ENCODE results near the gene FRMD4A. TPM values are rescaled to one million over a fixed set of nuclear protein-coding genes. Genes with fewer than 3 reads are reported as not detected.

The FRMD4A gene
- total RNA-seq, 1 donor from 2014 or later: 20.2 TPM

- H3K9me3 Mint-ChIP-seq: no peaks in the 10 kb centered on the region
- H3K4me2 ChIP-seq: no peak overlapping the region
- no peaks in the 10 kb centered on the region for H3K4me1 ChIP-seq
- no peaks in the 10 kb centered on the region for H3K9me3 ChIP-seq (ENCODE audit: low read depth)
- H4K20me1 ChIP-seq (ENCODE audit: low read depth): no peaks in the 10 kb centered on the region
- H3K27ac ChIP-seq: no peak overlapping the region
- H3K4me1 Mint-ChIP-seq: peaks cover 40% of the 10 kb centered on the region
- H3K4me3 ChIP-seq: no peak overlapping the region
- no peak overlapping the region for H3K9ac ChIP-seq
- H3K27ac Mint-ChIP-seq: no peak overlapping the region
- no peak overlapping the region for H2AFZ ChIP-seq (replicated peaks)
- H3K27me3 Mint-ChIP-seq (ENCODE audit: insufficient read depth, low read depth): peaks cover 5% of the 10 kb centered on the region
- H3K36me3 ChIP-seq: no peaks in the 10 kb centered on the region
- no peaks in the 10 kb centered on the region for H3K36me3 Mint-ChIP-seq
- no peak overlapping the region for H3K4me3 Mint-ChIP-seq
- H3K79me2 ChIP-seq (ENCODE audit: low read depth): no peaks in the 10 kb centered on the region
- no peaks in the 10 kb centered on the region for H3K27me3 ChIP-seq
- H3F3A ChIP-seq (ENCODE audit: low read depth): no peaks in the 10 kb centered on the region
- TF ChIP-seq EZH2phosphoT487 (IDR thresholded peaks at IDR 0.05) (no peak), EZH2 (IDR thresholded peaks at IDR 0.05) (no peak)
- TF ChIP-seq, protein P1, sequence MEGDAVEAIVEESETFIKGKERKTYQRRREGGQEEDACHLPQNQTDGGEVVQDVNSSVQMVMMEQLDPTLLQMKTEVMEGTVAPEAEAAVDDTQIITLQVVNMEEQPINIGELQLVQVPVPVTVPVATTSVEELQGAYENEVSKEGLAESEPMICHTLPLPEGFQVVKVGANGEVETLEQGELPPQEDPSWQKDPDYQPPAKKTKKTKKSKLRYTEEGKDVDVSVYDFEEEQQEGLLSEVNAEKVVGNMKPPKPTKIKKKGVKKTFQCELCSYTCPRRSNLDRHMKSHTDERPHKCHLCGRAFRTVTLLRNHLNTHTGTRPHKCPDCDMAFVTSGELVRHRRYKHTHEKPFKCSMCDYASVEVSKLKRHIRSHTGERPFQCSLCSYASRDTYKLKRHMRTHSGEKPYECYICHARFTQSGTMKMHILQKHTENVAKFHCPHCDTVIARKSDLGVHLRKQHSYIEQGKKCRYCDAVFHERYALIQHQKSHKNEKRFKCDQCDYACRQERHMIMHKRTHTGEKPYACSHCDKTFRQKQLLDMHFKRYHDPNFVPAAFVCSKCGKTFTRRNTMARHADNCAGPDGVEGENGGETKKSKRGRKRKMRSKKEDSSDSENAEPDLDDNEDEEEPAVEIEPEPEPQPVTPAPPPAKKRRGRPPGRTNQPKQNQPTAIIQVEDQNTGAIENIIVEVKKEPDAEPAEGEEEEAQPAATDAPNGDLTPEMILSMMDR (IDR thresholded peaks at IDR 0.05): no peak
- no peak for DNase-seq (ENCODE audit: low spot score)
Observed at GRCh38 chr10:14196113-14196512, 134.6 kb downstream of the FRMD4A start.

DNA sequence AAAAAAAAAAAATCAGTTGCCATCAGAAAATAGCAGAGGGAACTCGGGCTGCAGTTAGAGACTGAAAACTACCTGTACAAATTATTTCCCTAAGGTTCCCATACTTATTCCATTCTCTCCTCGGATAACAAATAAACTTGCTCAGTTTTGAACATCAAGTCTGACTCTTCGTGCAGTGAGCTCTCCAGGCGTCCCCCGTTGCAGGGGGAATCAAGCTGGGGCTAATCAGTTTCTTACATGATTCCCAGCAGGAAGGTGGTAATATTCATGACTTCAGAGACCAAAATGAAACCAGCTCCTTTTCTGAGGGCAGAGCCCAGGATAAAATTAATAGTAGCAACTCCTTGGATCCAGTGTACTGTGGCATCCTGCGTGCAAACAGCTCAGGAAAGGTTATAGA lies 135.3 kb downstream of the FRMD4A start:
- peaks cover 42% of the 10 kb centered on the region for H3K4me1 Mint-ChIP-seq
- no peaks in the 10 kb centered on the region for H3K36me3 ChIP-seq
- H3K4me1 ChIP-seq: no peaks in the 10 kb centered on the region
- no peak overlapping the region for H3K27ac ChIP-seq
- no peak overlapping the region for H3K9ac ChIP-seq
- TF ChIP-seq EZH2phosphoT487 (IDR thresholded peaks at IDR 0.05): no peak
- TF ChIP-seq EZH2 (IDR thresholded peaks at IDR 0.05): no peak
- TF ChIP-seq, protein P1 (IDR thresholded peaks at IDR 0.05): no peak
- no peaks in the 10 kb centered on the region for H4K20me1 ChIP-seq (ENCODE audit: low read depth)
- H3F3A ChIP-seq (ENCODE audit: low read depth): no peaks in the 10 kb centered on the region
- no peaks in the 10 kb centered on the region for H3K9me3 ChIP-seq (ENCODE audit: low read depth)
- H3K79me2 ChIP-seq (ENCODE audit: low read depth): no peaks in the 10 kb centered on the region
- H2AFZ ChIP-seq (replicated peaks): no peak overlapping the region
- no peaks in the 10 kb centered on the region for H3K27me3 ChIP-seq
- peaks cover 2% of the 10 kb centered on the region for H3K27me3 Mint-ChIP-seq (ENCODE audit: insufficient read depth, low read depth)
- H3K4me3 ChIP-seq: no peak overlapping the region
- no peaks in the 10 kb centered on the region for H3K9me3 Mint-ChIP-seq
- no peak for DNase-seq (ENCODE audit: low spot score)
- no peaks in the 10 kb centered on the region for H3K36me3 Mint-ChIP-seq
- H3K4me2 ChIP-seq: no peak overlapping the region
- peak overlapping the region; percentile 30 for H3K4me3 Mint-ChIP-seq
- H3K27ac Mint-ChIP-seq: peak overlapping the region; percentile 71

GRCh38 chr10:14192746-14193145 lies 138.0 kb downstream of the FRMD4A start:
- Mint-ChIP-seq H3K36me3 (no peaks in the 10 kb centered on the region), H3K4me1 (peaks cover 48% of the 10 kb centered on the region), H3K9me3 (no peaks in the 10 kb centered on the region), H3K27ac (no peak overlapping the region), H3K27me3 (ENCODE audit: insufficient read depth, low read depth) (peaks cover 2% of the 10 kb centered on the region), H3K4me3 (no peak overlapping the region)
- no peaks in the 10 kb centered on the region for H3K27me3 ChIP-seq
- no peaks in the 10 kb centered on the region for H3K9me3 ChIP-seq (ENCODE audit: low read depth)
- TF ChIP-seq EZH2phosphoT487 (IDR thresholded peaks at IDR 0.05): no peak
- no peak for TF ChIP-seq EZH2 (IDR thresholded peaks at IDR 0.05)
- TF ChIP-seq, protein P1 (IDR thresholded peaks at IDR 0.05): no peak
- H4K20me1 ChIP-seq (ENCODE audit: low read depth): no peaks in the 10 kb centered on the region
- no peak overlapping the region for H3K4me2 ChIP-seq
- no peak for DNase-seq (ENCODE audit: low spot score)
- H3K4me1 ChIP-seq: no peaks in the 10 kb centered on the region
- H3K9ac ChIP-seq: no peak overlapping the region
- H3K79me2 ChIP-seq (ENCODE audit: low read depth): no peaks in the 10 kb centered on the region
- H3K36me3 ChIP-seq: no peaks in the 10 kb centered on the region
- no peak overlapping the region for H2AFZ ChIP-seq (replicated peaks)
- no peak overlapping the region for H3K27ac ChIP-seq
- no peaks in the 10 kb centered on the region for H3F3A ChIP-seq (ENCODE audit: low read depth)
- H3K4me3 ChIP-seq: no peak overlapping the region

All from neural progenitor cell (in vitro differentiated cells).